Epithelial cell of proximal tubule (primary cell): ENCODE measurements around the gene ARHGAP30. TPM values are rescaled to one million over a fixed set of nuclear protein-coding genes. Genes with fewer than 3 reads are reported as not detected.
A peak's percentile ranks its signal among the peaks of the same experiment; 100 is the strongest.

ENCODE experiments used
- DNase-seq: peaks from one replicate; pipeline ENCODE4 v3.0.0-alpha.2; 2011; ENCODE audit warnings: low read depth
- H3K4me3 ChIP-seq: 2 replicates; pipeline ENCODE4 v1.5.1; 2011; ENCODE audit warnings: low read depth, mild to moderate bottlenecking, low read length
- CTCF ChIP-seq: conservative IDR thresholded peaks from 2 replicates; pipeline ENCODE4 v1.5.1; 2012; ENCODE audit warnings: low read depth, mild to moderate bottlenecking, low read length
- total RNA-seq: library from RNA; depleted of rRNA; stranded (reverse); fragments of >200 nt; gene quantifications from 2 replicates; pipeline ENCODE4 v1.2.3, GENCODE V29; 2015

Gene ARHGAP30
- total RNA-seq, 1 donor from 2014 or later: 0.06 TPM

- TF ChIP-seq CTCF: peak; percentile 35
- H3K4me3 ChIP-seq: no peak overlapping the region
- no peak for DNase-seq
Observed at GRCh38 chr1:161054805-161055204, 14.9 kb downstream of the ARHGAP30 start.

GRCh38 chr1:161054232-161054631 lies 15.5 kb downstream of the ARHGAP30 start:
- H3K4me3 ChIP-seq: no peak overlapping the region
- no peak for TF ChIP-seq CTCF
- no peak for DNase-seq

- no peak overlapping the region for H3K4me3 ChIP-seq
- no peak for TF ChIP-seq CTCF
- DNase-seq: no peak
Observed at GRCh38 chr1:161052899-161053298, 16.8 kb downstream of the ARHGAP30 start.

- no peak for TF ChIP-seq CTCF
- H3K4me3 ChIP-seq: no peak overlapping the region
- DNase-seq: no peak
Observed at GRCh38 chr1:161051219-161051618, 18.5 kb downstream of the ARHGAP30 start.

GRCh38 chr1:161048949-161049722 lies 20.6 kb downstream of the ARHGAP30 start:
- no peak overlapping the region for H3K4me3 ChIP-seq
- DNase-seq: no peak
- TF ChIP-seq CTCF: no peak

GRCh38 chr1:161047436-161048420 lies 22.0 kb downstream of the ARHGAP30 start:
- no peak overlapping the region for H3K4me3 ChIP-seq
- TF ChIP-seq CTCF: no peak
- no peak for DNase-seq
